HG03025 (cell line): Measurements from ENCODE around the gene SUSD3.

ENCODE experiments used
- ATAC-seq: cut with Tn5 transposase; IDR thresholded peaks from one replicate; pipeline ENCODE4 v1.9.1; 2021; ENCODE audit warnings: mild to moderate bottlenecking, moderate library complexity; ENCODE audit not compliant: unreplicated experiment, low FRiP score

Gene SUSD3

GRCh38 chr9:93121316-93122241 is 63.1 kb downstream of the SUSD3 start:
- no peak for ATAC-seq

DNA sequence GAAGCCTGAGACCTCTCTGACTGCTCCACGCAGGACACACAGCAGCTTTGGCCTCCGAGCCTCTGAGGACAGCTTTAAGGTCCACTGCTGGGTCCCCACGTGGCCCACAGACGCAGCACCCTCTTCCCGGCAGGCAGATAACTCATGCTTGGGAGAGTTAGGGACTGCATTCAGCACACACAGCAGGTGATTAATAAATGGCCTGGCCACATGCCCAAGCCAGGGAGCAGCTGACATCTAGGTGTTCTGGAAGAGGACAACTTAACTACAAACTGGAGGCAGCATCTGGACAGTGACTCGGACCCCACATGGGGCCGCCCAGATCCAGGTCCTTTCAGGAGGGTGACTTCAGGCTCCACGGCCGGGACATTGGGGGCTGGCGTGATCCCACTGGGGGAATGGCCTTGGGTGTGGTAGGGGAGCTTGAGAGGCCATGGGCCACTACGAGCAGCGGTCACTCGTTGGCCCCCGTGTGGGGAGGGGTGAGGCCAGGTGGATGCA is 64.3 kb downstream of the SUSD3 start:
- ATAC-seq = no peak

DNA sequence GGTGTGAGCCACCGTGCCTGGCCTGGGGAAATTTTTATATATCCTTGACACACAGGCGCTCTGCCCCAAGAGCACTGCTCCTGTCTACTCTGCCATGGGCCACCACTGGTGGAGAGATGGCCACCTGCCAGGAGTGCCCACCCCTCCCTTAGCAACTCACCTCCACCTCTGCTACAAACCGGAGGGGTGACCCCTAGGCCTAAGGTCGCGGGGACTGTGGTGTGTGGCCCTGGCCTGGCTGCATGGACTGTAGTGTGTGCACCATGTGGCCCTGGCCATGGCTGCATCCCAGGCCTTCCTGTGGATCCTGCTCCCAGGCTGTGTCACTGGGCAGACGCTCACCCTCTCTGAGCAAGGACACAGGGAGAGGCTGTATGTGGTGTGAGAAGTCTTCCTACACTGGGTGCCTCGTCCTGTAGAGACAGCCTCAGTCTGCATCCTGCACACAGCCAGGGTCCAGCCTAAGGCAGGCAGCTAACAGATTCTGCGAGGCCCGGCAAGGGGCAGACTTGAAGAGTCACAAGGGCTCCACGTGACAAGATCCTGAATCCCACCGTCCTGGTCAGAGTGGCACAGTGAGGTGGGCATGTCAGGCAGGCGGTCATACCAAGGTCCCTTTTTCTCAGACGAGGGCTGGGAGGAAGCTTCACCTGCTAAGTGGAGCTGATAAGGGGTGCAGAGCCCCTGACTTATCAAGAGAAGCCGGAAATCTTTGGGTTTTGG is 65.2 kb downstream of the SUSD3 start:
- ATAC-seq = no peak

DNA sequence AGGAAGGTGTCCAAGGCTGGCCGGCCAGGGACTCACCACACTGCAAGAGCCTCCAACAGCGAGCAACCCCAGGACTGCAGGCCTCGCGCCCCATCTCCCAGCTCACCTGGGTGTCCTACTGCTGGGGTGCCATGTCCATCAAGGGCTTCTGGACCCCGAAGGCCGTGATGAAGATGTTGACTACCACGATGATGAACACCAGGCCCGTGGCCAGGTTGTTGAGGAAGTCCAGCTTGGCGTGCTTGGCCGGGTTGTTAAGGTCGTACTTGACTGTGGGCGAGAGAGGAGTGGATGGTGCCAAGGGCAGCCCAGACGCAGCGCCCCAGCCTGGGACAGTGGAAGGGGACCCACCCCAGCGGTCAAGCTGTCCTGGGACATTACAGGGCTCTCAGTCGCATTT is 66.3 kb downstream of the SUSD3 start:
- ATAC-seq = no peak

DNA sequence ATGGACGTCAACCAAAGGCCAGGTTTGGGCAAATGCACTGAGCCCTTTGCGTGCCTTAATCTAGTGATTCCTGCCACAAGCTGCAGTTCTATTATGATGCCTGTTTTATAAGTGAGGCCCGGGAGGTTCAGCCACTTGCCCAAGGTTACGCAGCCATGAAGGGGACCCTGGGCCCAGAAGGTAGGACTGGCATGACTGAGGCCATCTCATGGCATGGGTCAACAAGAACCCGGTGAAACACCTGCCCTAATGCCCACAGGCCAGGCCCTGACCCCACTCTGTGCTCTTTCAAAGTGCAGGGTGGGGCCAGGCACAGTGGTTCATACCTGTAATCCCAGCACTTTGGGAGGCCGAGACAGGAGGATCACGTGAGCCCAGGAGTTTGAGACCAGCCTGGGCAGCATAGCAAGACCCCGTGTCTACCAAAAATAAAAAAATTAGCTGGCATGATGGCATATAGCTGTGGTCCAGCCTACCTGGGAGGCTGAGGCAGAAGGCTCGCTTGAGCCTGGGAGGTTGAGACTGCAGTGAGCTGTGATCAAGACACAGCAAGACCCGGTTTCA is 66.9 kb downstream of the SUSD3 start:
- no peak for ATAC-seq

DNA sequence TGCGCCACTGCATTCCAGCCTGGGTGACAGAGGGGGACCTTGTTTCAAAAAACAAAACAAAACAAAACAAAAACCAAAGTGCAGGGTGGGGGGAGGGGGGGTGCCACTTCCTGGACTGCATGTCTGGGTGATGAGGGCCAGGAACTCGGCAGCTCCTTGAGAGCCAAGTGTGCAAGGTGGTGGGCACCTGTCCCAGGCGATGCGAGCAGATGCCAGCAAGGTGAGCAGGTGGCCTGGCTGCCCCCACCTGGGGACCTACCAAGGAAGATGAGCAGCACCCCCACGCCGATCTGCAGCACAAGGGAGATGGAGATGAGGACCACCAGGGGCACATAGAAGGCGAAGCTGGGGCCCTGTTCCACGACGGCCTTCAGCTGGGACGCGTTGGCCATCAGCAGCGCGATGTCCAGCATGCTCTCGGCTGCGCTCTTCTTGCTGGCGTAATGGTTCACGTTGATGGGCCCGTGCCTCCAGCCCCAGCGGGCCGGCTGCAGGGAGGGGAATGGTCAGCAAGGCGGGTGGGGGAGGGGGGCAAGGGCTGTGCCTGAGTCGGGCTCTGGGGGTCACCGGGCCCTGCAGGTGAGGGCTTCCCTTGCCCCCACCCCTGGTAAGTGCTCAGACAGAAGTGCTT is 67.8 kb downstream of the SUSD3 start:
- no peak for ATAC-seq

- ATAC-seq = no peak
Measured at GRCh38 chr9:93126825-93127368, 68.4 kb downstream of the SUSD3 start.

DNA sequence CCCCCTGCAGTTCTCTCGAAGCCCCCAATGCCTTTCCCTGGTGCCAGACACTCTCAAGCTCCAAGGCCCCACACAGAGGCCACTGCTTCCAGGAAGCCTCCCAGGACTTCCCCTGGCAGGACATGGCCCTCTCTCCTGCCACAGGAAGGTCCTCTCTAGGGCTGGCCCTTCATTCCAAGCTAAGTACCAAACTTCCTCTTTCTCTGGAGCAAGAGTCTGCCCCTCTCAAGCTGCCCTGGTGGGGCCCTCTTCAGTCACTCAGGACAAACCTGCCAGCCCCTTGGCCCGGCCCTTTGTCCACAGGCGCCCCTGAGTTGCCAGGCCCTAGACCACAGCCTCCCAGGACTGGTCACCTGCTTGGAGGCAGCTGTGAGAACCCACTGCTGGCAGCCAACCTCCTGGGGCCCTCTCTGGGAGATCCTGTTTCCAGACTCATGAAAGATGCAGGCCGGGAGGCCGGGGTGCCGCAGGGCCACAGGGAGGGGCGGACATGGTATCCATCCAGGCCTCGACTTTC is 69.0 kb downstream of the SUSD3 start:
- no peak for ATAC-seq

DNA sequence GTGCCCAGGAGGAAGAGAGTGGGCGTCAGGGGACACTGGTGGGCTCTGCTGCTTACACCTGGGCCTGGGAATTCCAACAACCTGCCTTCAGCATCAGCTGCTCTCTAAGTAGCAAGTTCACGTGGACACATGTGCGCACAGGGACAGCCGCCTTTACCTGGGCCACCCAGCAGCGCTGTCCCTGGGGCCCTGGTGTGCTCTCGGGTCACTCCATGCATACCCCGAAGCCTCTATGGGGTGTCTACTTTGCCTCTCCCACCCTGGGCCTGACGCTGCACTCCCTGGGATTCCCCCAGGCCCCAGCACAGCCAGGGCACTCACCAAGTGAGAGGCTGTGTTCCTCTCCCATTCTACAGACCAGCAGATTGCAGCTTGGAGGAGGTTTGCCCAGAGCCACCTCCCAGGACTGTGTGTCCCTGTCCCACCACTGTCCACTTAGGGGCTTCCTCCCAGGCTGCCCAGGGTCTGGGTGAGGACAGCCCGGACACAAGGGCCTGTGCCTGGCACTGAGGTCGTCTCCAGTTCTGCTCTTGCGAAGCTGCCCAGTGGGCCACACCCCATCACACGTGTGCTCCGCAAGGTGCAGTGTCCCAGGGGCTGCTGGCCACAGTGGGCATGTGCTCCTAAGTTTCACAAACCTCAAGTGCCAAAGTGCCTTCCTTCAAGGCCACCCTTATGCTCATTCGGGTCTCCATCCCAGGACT is 69.7 kb downstream of the SUSD3 start:
- no peak for ATAC-seq

- no peak for ATAC-seq
Measured at GRCh38 chr9:93128715-93129224, 70.3 kb downstream of the SUSD3 start.

DNA sequence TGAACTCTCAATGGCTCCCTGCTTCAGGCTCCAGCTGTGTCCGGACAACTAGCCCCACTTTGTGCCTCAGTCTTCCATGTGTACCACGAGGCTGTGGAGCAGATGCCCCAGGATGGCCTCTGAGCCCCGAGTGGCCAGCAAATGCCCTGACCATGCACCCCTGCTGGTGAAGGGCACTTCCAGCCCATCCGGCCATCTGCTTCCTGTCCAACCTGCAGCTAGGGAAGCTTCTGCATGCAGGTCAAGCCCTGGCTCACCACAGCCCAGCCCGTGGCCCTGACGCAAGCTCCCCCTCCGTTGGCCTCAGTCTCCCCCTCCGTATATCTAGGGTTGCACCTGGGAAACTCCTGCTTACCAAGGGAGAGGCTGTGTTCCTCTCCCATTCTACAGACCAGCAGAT is 70.8 kb downstream of the SUSD3 start:
- no peak for ATAC-seq

DNA sequence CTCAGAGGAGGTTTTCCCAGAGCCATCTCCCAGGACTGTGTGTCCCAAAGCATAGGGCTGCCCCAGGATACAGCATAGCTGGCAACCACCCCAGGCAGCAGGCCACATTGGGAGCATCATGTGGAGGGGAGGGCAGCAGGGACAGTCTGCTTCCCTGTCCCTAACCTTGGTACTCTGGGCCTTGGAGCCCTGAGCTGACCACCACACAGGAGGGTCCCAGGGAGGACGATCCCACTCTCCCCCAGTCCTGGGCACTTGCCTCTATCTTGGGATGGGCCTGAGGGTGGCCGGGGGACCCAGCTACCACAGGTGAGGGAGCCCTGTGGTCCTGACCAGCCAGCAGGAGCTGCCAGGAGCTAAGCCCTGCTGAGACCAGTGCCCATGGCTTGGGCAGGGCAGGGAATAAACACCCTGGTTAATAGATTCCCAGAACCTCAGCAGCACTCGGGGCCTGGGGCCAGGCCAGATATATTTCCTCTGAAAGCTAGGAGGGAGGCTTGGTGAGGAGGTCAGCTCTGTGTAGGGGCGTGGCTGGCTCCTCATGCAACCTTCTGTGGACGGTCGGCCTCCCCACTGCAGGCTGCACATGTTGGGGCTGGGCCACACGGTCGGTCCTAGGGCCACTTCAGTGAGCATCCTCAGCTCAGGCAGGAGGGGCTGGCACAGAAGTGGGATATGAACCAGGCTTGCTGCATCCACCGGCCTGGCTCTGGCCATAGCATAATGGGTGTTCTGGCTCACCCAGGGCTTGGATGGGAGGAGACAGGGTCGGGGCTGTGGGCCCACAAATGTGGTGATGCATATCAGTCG is 71.4 kb downstream of the SUSD3 start:
- no peak for ATAC-seq

- ATAC-seq = no peak
Measured at GRCh38 chr9:93130861-93131481, 72.5 kb downstream of the SUSD3 start.

DNA sequence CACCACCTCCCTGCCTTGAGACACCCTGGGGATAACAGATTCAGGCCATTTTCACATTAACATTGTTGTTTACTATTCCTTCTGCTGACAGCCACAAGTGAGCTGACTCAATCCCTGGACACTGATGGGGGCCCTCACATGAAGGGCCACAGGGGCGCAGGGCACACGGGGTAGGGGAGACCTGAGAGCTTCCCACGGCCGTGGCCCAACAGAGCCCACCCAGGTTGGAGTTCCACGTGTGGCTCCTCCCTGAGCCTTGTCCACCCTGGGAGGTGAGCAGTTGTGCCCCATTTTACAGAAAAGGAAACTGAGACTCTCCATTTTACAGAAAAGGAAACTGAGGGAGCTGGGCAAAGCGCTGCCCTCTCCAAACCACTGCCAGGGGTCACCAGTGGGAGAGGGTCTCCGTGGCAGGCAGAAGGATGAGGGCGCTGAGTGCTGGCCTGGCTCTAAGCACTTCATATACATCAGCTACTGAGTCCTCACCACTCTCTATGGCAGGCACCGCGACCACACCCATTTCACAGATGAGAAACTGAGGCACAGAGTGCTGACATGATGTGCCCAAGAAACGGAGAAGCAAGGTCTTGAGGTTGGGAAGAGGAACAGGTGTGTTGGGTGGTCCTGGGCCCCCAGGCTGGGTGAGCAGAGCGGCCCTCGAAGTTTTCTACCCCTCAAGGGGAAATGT is 73.2 kb downstream of the SUSD3 start:
- no peak for ATAC-seq

- no peak for ATAC-seq
Measured at GRCh38 chr9:93132287-93132927, 73.9 kb downstream of the SUSD3 start.

DNA sequence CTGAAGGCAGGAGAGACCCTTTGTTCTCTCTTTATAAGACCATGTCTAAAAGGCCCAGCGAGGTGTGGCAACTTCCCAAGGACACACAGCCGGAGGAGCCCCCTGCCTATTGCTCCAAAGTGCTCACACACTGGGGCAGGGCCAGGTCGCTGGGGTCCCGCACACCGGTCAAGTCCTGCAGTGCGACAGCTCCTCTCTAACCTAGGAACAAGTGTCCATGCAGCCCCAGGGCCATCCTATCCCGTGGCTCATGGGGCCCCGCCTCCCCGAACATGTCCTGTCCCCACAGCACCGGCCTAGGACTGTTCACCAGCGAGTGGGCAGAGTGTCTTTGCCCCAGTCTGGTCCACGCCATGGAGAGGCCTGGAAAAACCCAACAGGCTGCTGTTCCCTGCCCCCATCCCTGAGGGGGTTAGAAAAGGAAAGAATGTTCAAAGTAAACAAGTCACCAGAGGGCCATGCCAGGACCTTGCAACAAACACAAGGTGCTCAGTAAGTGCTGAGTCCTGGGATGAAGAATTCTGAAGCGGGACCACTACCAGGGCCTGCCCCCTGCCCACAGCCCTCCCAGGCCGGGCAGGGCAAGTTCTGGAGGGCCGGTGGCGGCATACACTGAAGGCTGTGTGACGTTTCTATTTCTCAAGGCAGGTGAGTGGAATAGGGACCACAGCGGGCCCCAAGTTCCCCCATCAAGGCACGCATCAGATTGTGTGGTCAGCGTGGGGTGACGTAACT is 74.6 kb downstream of the SUSD3 start:
- ATAC-seq = no peak

GRCh38 chr9:93133681-93134014 is 75.1 kb downstream of the SUSD3 start:
- peak; percentile 32 for ATAC-seq
